ENCODE measurements around the gene IGBP1. TPM values are rescaled to one million over a fixed set of nuclear protein-coding genes. Genes with fewer than 3 reads are reported as not detected.

IGBP1 gene
- total RNA-seq, 1 experiment from 2014 or later, result 50.7 TPM

- Histone ChIP-seq H3K9me2 (ENCODE audit: insufficient read depth) (no peaks in the 10 kb centered on the region), H3K9ac (ENCODE audit: low read length) (0 out of 2 replicates have a peak overlapping the region, but pooled peaks have one; percentile 20), H3K4me3 (replicated peaks in 1 of 2; ENCODE audit: low read depth in 1 of 2, low read length in 2 of 2) (peak overlapping the region in 1 of 2 experiments; percentile 11; a peak in 2 of 4 replicates), H4K20me1 (ENCODE audit: insufficient read depth) (no peaks in the 10 kb centered on the region), H3K27me3 (ENCODE audit: insufficient read depth, low read length) (no peaks in the 10 kb centered on the region), H3K27ac (ENCODE audit: low read depth, low read length) (peak overlapping the region; percentile 15; the same call in 1 of the 2 replicates), H3K79me2 (ENCODE audit: insufficient read depth, low read length) (no peaks in the 10 kb centered on the region), H3K9me3 (ENCODE audit: control insufficient read depth in 1 of 2, insufficient read depth in 1 of 2, low read depth in 1 of 2, low read length in 2 of 2) (no peaks in the 10 kb centered on the region), H3K4me1 (ENCODE audit: control insufficient read depth in 1 of 2, insufficient read depth in 2 of 2, low read length in 2 of 2) (peaks cover 4 to 34% of the 10 kb centered on the region in 2 experiments; a peak in 3 of 4 replicates), H2AFZ (ENCODE audit: low read depth, low read length, poor library complexity, severe bottlenecking) (no peak overlapping the region), H3K4me2 (ENCODE audit: low read length) (peak overlapping the region; percentile 60), H3K36me3 (ENCODE audit: control insufficient read depth in 1 of 2, insufficient read depth in 2 of 2, low read length in 2 of 2) (no peaks in the 10 kb centered on the region; a peak in 2 of 4 replicates)
- no TSS peak for BruUV-seq (replicated peaks)
- POLR2A ChIA-PET, result no interaction called here
- TF ChIP-seq ELF1 (IDR thresholded peaks at IDR 0.05; ENCODE audit: borderline replicate concordance, low read depth) (no peak), FOSL1 (IDR thresholded peaks at IDR 0.05; ENCODE audit: low read depth) (peak; percentile 30; the same call in 1 of the 2 replicates)
- CTCF ChIA-PET, result interaction anchor here (2.1 kb wide), 1 partner anchor 35 kb away, joined by 8 read pairs; the partner anchor contains the start of gene IGBP1
- DNase-seq (ENCODE audit: low read depth, low spot score) (peak; percentile 3), ATAC-seq (peak; percentile 80)
- RAD21 ChIA-PET (ENCODE audit: low non-redundant PET in 1 of 2, low total read pairs in 2 of 2, uncharacterized antibody in 2 of 2, unreplicated experiment in 2 of 2), result no interaction called here
- intact Hi-C loops (cut with micrococcal nuclease), result no loop called here
Observed at GRCh38 chrX:70168238-70169188, 35.3 kb downstream of the IGBP1 start.

DNA sequence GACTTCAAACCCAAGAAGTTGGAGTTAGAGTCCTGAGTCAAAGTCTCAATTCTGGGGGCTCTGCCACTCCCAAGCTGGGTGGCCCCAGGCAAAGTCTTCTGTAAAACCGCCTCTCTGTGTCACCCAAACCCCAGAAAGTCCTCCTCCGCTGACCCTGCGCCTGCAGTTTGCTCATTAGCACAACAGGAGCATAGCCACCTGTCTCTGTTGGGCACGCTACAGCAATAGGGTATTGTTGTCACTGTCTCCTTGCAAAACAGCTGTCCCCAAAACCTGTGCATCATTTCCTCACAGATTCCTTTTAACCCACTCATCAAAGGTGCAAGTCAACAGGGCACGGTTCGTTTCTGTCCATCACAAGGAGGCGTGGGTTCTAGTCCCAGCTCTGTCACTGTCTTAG is 36.0 kb downstream of the IGBP1 start:
- no TSS peak for BruUV-seq (replicated peaks)
- ChIA-PET CTCF (interaction anchor here (2.1 kb wide), 1 partner anchor 36 kb away, joined by 8 read pairs; the partner anchor contains the start of gene IGBP1), RAD21 (ENCODE audit: low non-redundant PET in 1 of 2, low total read pairs in 2 of 2, uncharacterized antibody in 2 of 2, unreplicated experiment in 2 of 2) (no interaction called here), POLR2A (no interaction called here)
- DNase-seq (ENCODE audit: low read depth, low spot score) (no peak), ATAC-seq (no peak)
- no peaks in the 10 kb centered on the region; a peak in 2 of 4 replicates for H3K36me3 ChIP-seq (ENCODE audit: control insufficient read depth in 1 of 2, insufficient read depth in 2 of 2, low read length in 2 of 2)
- peak overlapping the region; percentile 60 for H3K4me2 ChIP-seq (ENCODE audit: low read length)
- peaks cover 4 to 41% of the 10 kb centered on the region in 2 experiments; a peak in 3 of 4 replicates for H3K4me1 ChIP-seq (ENCODE audit: control insufficient read depth in 1 of 2, insufficient read depth in 2 of 2, low read length in 2 of 2)
- no peak overlapping the region for H3K27ac ChIP-seq (ENCODE audit: low read depth, low read length)
- no peaks in the 10 kb centered on the region for H4K20me1 ChIP-seq (ENCODE audit: insufficient read depth)
- no peak overlapping the region for H3K4me3 ChIP-seq (replicated peaks in 1 of 2; ENCODE audit: low read depth in 1 of 2, low read length in 2 of 2)
- no peaks in the 10 kb centered on the region for H3K9me2 ChIP-seq (ENCODE audit: insufficient read depth)
- H3K9me3 ChIP-seq (ENCODE audit: control insufficient read depth in 1 of 2, insufficient read depth in 1 of 2, low read depth in 1 of 2, low read length in 2 of 2), result no peaks in the 10 kb centered on the region
- no peak overlapping the region for H2AFZ ChIP-seq (ENCODE audit: low read depth, low read length, poor library complexity, severe bottlenecking)
- no peak overlapping the region for H3K9ac ChIP-seq (ENCODE audit: low read length)
- H3K27me3 ChIP-seq (ENCODE audit: insufficient read depth, low read length), result no peaks in the 10 kb centered on the region
- intact Hi-C loops (cut with micrococcal nuclease), result no loop called here
- no peaks in the 10 kb centered on the region for H3K79me2 ChIP-seq (ENCODE audit: insufficient read depth, low read length)
- no peak for TF ChIP-seq CBX3 (IDR thresholded peaks at IDR 0.05; ENCODE audit: low read depth)
- no peak for TF ChIP-seq EZH2 (IDR thresholded peaks at IDR 0.05)
- TF ChIP-seq EZH2phosphoT487 (IDR thresholded peaks at IDR 0.05; ENCODE audit: borderline replicate concordance), result no peak
- TF ChIP-seq YY1 (IDR thresholded peaks at IDR 0.05; ENCODE audit: extremely low read depth, insufficient replicate concordance, low read depth, low read length), result no peak
- TF ChIP-seq ZNF274 (IDR thresholded peaks at IDR 0.05; ENCODE audit: low read depth, low read length), result no peak
- TF ChIP-seq POLR2AphosphoS5 (IDR thresholded peaks at IDR 0.05; ENCODE audit: low read depth, low read length), result no peak
- no peak for TF ChIP-seq REST (IDR thresholded peaks at IDR 0.05; ENCODE audit: low read depth)
- no peak for TF ChIP-seq SP1 (IDR thresholded peaks at IDR 0.05; ENCODE audit: low read depth)
- no peak for TF ChIP-seq MAX (IDR thresholded peaks at IDR 0.05)
- no peak for TF ChIP-seq ELF1 (IDR thresholded peaks at IDR 0.05; ENCODE audit: borderline replicate concordance, low read depth)

All from HCT116 (cell line).